GM18907 (cell line): Measurements from ENCODE around the gene ARRDC1.

ENCODE experiments used
- ATAC-seq: cut with Tn5 transposase; IDR thresholded peaks from one replicate; pipeline ENCODE4 v1.9.1; 2021; ENCODE audit warnings: mild to moderate bottlenecking, moderate library complexity; ENCODE audit not compliant: unreplicated experiment

Gene ARRDC1

DNA sequence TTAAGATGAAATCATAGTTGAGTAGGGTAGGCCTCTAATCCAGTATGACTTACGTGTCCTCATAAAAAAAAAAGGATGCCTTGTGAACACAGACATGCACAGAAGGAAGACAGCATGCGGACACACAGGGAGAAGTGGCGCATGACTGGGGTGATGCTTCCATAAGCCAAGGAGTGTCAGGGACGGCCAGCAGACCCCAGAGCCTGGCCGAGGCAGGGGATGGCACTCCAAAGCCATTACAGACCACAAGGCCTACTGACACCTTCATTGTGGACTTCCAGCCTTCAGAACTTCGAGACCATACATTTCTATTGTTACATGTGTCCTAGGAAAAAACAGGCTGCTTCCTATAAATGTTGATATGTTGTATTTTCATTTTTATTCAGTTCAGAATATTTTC, 33.2 kb downstream of the ARRDC1 start:
- ATAC-seq: no peak

DNA sequence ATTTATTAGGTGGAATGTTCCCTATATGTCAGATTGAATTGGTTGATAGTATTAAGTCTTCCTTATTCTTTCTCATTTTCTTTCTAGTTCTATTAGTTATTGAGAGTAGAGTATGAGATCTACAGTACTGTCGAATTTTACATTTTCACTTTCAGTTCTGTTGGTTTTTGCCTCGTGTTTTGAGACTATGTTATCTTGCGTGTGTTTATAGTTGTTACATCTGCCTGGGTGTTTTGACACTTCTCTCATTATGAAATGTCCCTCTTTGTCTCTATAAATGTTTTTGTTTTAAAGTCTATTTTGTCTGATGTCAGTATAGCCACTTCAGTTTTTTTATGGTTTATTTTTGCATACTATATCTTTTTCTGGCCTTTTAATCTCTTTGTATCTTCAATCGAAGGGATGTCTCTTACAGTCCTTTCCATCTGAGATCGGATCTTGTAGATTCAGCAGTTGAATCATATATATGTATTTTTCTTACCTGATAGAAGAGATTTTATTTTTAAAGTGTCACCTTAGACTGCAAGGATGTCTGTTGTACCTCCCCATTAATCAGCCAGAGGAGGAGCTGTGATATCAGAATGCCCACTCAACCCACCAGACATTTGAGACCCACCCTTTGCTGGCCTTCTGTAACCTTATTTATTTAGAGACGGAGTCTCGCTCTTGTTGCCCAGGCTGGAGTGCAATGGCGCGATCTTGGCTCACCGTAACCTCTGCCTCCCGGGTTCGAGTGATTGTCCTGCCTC, 34.0 kb downstream of the ARRDC1 start:
- ATAC-seq: no peak

DNA sequence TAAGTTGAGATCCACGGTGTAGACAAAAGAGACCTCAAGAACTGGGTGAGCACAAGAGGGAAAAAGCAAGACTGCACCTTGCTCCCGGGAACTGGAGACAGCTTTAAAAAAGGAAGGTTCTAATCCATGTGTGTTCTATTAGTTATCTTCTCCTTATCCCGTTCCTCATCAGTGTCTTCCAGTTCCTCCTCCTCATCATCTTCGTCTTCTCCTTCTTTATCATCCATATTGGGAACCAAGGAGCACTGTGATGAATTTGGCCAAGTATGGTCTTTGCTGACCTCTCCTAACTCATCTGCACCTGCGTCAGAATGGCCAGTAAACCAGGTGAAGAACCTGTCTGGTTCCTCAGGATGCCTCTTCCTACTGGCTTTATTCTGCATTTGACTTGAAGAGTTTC, 35.4 kb downstream of the ARRDC1 start:
- no peak for ATAC-seq

DNA sequence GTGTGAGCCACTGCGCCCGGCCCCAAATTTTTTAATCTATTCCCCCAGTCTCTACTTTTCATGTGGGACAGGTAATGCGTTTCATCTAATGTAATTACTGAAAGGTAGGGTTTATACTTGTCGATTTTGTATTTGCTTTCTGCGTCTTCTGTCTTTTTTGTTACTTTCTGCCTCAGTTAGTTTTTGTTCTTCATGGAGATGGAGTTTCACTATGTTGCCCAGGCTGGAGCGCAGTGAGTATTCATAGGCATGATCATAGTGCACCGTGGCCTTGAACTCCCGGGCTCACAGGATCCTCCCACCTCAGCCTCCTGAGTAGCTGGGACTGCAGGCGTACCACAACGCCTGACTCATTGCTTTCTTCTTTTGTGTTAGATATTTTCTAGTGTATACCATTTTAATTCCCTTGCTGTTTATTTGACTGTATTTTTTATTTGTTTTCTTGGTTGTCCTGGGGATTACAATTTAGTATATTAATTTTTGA, 36.7 kb downstream of the ARRDC1 start:
- ATAC-seq: no peak

DNA sequence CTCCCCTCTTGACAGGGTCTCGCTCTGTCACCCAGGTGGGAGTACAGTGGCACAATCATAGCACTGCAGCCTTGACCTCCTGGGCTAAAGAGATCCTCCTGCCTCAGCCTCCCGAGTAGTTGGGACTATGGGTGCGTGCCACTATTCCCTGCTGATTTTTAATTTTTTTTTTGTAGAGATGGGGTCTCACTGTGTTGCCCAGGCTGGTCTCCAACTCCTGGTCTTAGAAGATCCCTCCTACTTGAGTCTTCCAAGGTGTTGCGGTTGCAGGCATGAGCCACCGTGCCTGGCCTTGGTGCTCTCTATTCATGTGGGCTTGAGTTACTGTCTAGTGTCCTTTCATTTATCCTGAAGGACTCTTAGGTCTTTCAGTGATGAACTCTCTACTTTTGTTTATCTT, 37.4 kb downstream of the ARRDC1 start:
- no peak for ATAC-seq

DNA sequence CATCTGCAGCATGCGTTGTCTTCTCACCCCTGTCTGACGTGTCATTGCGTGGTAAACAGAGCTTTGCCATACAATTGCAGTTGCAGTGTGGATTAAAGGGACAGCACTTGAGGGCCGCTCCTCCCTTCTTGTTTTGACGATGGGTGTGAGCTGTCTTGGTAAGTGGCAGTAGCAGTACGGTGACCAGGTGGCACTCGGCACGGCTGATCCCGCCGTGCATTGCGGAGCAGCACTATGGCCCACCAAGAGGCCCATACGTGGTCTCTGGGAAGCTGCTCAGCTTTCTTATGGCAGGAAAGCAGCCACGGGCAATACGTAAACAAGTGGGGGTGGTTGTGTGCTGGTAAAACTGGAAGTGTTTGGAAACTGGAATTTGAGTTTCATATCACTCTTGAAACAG, 38.4 kb downstream of the ARRDC1 start:
- ATAC-seq: no peak

DNA sequence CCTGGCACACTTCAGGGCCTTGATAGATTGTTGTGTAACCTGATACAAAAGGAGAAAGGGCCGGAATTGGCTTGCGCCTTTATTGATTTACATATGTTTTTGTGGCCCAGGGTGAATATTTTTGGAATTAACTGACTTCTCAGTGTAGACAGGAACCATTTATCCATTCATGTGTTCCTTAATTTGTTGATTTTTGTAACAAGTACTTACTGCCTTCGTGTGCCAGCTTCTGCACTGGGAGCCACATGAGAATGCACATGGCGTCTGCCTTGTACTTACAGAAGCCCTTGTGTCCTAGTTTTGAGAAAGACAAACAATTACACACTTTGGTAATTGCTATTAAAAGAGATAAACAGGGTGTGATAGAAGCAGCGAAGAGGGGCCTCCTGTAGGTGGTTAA, 39.7 kb downstream of the ARRDC1 start:
- ATAC-seq: no peak

DNA sequence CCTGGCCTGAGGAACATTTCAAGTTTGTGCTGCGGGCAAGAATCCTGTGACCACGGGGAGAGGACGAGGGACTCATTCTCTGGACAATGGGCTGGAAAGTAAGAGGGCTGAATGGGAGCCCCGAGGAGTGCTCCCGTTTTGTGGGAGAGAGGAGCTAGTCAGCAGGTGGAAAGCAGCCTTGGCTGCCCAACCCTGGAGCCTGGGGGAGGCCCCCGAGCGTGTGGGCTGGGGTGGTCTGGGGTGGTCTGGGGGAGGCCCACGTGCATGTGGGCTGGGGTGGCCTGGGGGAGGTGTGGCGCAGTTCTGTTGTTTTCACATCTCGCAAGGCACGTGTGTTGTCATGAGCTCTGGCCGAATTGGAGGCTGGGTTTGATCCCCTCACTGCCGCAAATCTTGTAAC, 40.9 kb downstream of the ARRDC1 start:
- ATAC-seq: no peak

DNA sequence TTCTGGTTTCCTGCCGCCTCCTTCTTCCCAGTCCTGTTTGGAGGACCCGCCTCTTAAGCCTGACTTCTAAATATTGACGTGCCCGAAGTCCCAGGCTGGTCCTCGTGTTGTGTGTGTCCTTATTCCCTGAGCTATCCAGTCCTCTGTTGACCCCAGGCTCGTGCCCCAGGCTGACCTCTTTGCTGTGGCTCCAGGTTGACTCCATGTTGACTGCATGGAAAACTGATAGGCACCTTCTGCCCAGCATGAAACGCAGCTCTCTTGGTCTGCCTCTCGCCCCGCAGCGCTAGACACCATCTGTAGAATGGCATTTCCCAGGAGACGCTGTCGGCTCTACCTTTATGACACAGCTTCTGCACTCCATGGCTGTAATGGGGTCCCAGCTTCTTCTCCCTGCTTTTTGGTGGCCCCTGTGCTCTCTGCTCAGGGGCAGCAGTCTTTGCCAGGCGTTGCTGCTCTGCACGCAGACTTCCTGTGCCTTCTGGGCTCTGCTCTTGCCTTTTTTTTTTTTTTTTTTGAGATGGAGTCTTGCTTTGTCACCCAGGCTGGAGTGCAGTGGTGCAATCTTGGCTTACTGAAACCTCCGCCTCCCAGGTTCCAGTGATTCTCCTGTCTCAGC, 41.7 kb downstream of the ARRDC1 start:
- no peak for ATAC-seq

DNA sequence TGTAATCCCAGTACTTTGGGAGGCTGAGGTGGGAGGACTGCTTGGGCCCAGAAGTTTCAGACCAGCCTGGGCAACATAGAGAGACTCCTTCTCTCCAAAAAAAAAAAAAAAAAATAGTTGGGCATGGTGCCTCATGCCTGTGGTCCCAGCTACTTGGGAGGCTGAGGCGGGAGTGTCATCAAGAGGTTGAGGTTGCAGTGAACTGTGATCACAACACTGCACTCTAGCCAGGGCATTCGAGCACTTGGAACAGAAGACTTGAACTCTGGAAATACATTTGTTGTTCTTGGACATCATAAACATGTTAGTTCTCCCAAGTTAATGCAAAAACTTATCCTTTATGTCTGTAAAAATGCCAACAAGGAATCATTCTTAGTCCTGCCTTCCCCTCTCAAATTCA, 42.9 kb downstream of the ARRDC1 start:
- no peak for ATAC-seq

DNA sequence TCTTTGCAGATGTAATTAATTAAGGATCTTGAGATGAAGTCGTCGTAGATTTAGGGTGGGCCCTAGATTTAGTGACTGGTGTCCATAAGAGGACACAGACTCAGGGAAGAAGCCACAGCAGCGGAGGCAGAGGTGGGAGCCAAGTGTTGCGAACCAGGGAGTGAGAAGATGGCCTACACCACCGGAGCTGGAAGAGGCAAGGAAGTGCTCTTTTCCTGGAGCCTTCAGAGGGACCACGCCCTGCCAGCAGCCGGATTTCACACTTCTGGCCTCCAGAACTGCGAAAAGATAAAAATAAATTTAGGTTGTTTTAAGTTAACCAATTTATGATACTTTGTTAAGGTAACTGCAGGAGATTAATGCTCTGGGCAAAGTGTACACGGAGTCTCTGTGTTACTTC, 44.1 kb downstream of the ARRDC1 start:
- no peak for ATAC-seq

DNA sequence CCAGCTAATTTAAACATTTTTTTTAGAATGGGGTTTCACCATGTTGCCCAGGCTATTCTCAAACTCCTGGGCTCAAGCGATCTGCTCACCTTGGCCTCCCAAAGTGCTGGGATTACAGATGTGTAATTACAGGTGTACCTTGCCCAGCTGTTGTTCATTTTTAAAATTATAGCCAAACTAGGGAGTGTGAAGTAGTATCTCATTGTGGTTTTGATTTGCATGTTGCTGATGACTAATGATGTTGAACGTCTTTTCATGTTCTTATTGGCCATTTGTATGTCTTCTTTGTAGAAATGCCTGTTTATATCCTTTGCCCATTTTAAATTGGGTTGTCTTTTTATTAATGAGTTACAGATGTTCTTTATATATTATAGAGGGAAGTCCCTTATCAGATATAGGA, 44.8 kb downstream of the ARRDC1 start:
- no peak for ATAC-seq

DNA sequence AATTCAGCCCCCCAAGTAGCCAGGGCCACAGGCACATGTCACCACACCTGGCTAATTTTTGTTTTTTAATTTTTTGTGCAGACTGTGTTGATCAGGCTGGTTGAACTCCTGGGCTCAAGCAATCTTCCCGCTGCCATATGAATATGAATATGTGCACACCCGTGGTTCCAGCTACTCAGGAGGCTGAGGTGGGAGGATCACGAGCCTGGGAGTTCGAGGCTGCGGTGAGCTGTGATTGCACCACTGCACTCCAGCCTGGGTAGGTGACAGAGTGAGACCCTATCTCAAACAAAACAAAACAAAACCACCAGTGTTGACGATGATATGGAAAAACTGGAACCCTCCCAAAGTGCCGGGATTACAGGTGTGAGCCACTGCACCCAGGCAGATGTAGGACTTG, 45.3 kb downstream of the ARRDC1 start:
- ATAC-seq: no peak

DNA sequence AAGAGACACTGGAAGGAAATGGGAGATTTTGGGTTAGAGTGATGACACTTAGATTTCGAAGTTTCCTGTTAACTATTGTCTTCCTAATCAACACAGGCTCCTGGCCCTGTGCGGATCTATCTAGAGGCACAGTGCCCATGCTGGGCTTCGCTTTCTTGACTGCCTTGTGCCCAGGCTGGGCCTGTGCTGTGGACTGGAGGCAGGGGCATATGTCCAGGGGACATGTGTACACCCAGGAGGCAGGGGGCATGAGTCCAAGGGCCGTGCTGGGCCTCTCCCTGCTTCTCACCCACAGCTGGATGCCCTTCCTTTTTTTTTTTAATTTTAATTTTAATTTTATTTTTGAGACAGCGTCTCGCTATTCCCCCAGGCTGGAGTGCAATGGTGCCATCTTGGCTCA, 50.9 kb downstream of the ARRDC1 start:
- no peak for ATAC-seq

DNA sequence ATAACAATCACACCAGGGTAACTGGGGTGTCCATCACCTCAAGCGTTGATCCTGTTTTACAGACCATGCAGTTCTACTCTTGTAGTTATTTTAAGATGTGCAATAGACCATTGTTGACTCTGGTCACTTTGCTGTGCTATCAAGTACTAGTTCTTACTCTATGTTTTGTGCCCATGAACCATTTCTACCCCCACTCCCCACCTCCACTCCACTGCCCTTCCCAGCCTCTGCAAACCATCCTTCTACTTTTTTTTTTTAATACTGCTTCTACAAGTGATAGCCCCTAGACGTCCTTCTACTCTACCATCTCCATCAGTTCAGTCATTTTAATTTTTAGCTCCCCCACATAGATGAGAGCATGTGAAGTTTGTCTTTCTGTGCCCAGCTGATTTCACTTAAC, 52.1 kb downstream of the ARRDC1 start:
- ATAC-seq: no peak

DNA sequence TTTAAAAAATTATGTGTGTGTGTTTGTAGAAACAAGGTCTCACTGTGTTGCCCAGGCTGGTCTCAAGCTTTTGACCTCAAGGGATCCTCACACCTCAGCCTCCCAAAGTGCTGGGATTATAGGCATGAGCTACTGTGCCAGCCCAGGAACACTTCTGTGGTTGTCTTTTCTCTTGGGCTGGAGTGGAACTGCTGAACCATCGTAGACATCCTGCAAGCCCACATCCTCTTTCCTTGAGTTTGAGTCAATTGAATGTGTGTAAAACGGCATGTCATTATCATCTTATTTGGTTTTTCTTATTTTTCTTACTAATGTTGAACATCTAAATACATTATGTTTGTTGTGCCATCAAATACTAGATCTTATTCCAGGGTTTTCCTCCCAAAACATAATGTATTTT, 53.3 kb downstream of the ARRDC1 start:
- no peak for ATAC-seq

DNA sequence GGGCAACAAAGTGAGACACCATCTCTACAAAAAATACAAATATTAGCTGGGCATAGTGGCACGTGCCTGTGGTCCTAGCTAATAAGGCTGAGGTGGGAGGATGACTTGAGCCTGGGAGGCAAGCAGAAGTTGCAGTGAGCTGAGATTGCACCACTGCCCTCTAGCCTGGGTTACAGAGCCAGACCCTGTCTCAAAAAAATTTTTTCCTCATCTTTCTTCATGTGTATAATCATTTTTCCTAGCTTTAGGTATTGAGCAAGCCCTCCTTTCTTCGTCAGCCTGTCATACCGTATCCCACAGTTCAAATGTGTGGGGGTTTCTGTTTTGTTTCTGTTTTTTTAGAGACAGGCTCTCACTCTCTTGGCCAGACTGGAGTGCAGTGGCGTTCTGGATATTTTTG, 54.7 kb downstream of the ARRDC1 start:
- no peak for ATAC-seq

DNA sequence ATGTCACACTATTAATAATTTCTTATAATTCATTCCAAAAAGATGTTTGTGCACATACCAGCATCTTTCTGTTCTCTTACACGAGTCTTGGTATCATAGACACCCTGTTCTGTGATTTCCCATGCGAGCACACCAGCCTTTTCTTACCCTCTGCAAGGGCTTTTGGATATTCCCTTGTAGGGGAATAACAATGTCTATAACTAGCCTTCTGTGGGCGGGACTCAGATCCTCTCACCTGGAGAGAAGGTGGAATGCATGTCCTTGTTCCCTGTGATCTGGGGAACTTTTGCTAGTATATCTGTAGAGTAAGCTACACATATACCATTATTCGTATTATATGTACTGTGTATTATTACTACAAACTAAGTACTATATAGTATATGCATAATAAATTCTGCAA, 58.1 kb downstream of the ARRDC1 start:
- ATAC-seq: no peak

DNA sequence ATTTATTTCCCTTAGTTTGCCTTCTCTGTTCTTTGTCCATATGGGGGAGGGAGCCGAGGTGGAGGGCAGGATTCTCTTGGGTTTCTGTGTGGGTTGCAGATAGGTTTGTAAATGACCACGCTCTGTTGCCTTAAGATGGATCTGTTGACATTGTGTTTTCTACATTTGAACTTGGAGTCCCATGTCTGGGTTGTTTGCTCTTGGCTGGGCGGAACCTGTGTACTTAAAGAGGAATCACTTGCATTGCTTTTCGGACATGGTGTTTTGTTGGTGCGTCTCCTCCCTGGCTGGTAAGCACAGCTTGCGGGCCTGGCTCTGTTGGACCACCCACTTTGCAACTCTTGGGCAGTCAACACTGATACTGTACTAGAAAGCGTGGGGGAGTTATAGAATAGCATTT, 59.2 kb downstream of the ARRDC1 start:
- ATAC-seq: no peak
